Measurements from ENCODE around the gene WNT16.

Gene WNT16

GRCh38 chr7:121331048-121331447 lies 2.2 kb downstream of the WNT16 start:
- no peak for ATAC-seq (ENCODE audit: insufficient read depth, low read depth)
- Histone ChIP-seq H3K4me1 (ENCODE audit: insufficient read depth, low read length) (no peaks in the 10 kb centered on the region), H3K79me2 (ENCODE audit: insufficient read depth, low read length) (no peaks in the 10 kb centered on the region), H3K4me3 (ENCODE audit: low read depth in 1 of 2, low read length in 2 of 2) (no peak overlapping the region), H3K27me3 (ENCODE audit: insufficient read depth, low read length, poor library complexity) (no peaks in the 10 kb centered on the region), H3K9ac (ENCODE audit: low read depth, low read length) (no peak overlapping the region), H3K27ac (ENCODE audit: low read length) (no peak overlapping the region), H4K20me1 (ENCODE audit: insufficient read depth, low read length) (no peaks in the 10 kb centered on the region), H3K36me3 (ENCODE audit: insufficient read depth, low read length) (no peaks in the 10 kb centered on the region), H2AFZ (ENCODE audit: low read depth, low read length) (no peak overlapping the region), H3K4me2 (ENCODE audit: insufficient read depth, low read length) (no peak overlapping the region), H3K9me3 (ENCODE audit: insufficient read depth, low read length, severe bottlenecking) (no peaks in the 10 kb centered on the region)
- DNase-seq = no peak
- no peak for TF ChIP-seq CTCF (IDR thresholded peaks at IDR 0.05; ENCODE audit: borderline replicate concordance, extremely low read depth, low read length, poor library complexity, severe bottlenecking)
- TF ChIP-seq EZH2 (IDR thresholded peaks at IDR 0.05; ENCODE audit: borderline replicate concordance, low read depth, low read length, severe bottlenecking) = no peak

- H3K27ac ChIP-seq (ENCODE audit: low read length) = no peak overlapping the region
- no peaks in the 10 kb centered on the region for H4K20me1 ChIP-seq (ENCODE audit: insufficient read depth, low read length)
- no peak overlapping the region for H3K9ac ChIP-seq (ENCODE audit: low read depth, low read length)
- no peaks in the 10 kb centered on the region for H3K9me3 ChIP-seq (ENCODE audit: insufficient read depth, low read length, severe bottlenecking)
- DNase-seq (no peak), ATAC-seq (ENCODE audit: insufficient read depth, low read depth) (no peak)
- no peak overlapping the region for H3K4me2 ChIP-seq (ENCODE audit: insufficient read depth, low read length)
- no peaks in the 10 kb centered on the region for H3K79me2 ChIP-seq (ENCODE audit: insufficient read depth, low read length)
- H2AFZ ChIP-seq (ENCODE audit: low read depth, low read length) = no peak overlapping the region
- H3K4me1 ChIP-seq (ENCODE audit: insufficient read depth, low read length) = no peaks in the 10 kb centered on the region
- no peaks in the 10 kb centered on the region for H3K27me3 ChIP-seq (ENCODE audit: insufficient read depth, low read length, poor library complexity)
- H3K4me3 ChIP-seq (ENCODE audit: low read depth in 1 of 2, low read length in 2 of 2) = no peak overlapping the region
- H3K36me3 ChIP-seq (ENCODE audit: insufficient read depth, low read length) = no peaks in the 10 kb centered on the region
- TF ChIP-seq CTCF (IDR thresholded peaks at IDR 0.05; ENCODE audit: borderline replicate concordance, extremely low read depth, low read length, poor library complexity, severe bottlenecking) (no peak), EZH2 (IDR thresholded peaks at IDR 0.05; ENCODE audit: borderline replicate concordance, low read depth, low read length, severe bottlenecking) (no peak)
Observed at GRCh38 chr7:121331574-121331973, 2.8 kb downstream of the WNT16 start.

GRCh38 chr7:121334376-121334775 lies 5.6 kb downstream of the WNT16 start:
- Histone ChIP-seq H2AFZ (ENCODE audit: low read depth, low read length) (no peak overlapping the region), H3K27me3 (ENCODE audit: insufficient read depth, low read length, poor library complexity) (no peaks in the 10 kb centered on the region), H3K9ac (ENCODE audit: low read depth, low read length) (no peak overlapping the region), H3K4me1 (ENCODE audit: insufficient read depth, low read length) (no peaks in the 10 kb centered on the region), H3K79me2 (ENCODE audit: insufficient read depth, low read length) (no peaks in the 10 kb centered on the region), H3K4me3 (ENCODE audit: low read depth in 1 of 2, low read length in 2 of 2) (no peak overlapping the region), H3K27ac (ENCODE audit: low read length) (no peak overlapping the region), H4K20me1 (ENCODE audit: insufficient read depth, low read length) (no peaks in the 10 kb centered on the region), H3K36me3 (ENCODE audit: insufficient read depth, low read length) (no peaks in the 10 kb centered on the region), H3K4me2 (ENCODE audit: insufficient read depth, low read length) (no peak overlapping the region), H3K9me3 (ENCODE audit: insufficient read depth, low read length, severe bottlenecking) (no peaks in the 10 kb centered on the region)
- ATAC-seq (ENCODE audit: insufficient read depth, low read depth) = no peak
- no peak for TF ChIP-seq CTCF (IDR thresholded peaks at IDR 0.05; ENCODE audit: borderline replicate concordance, extremely low read depth, low read length, poor library complexity, severe bottlenecking)
- TF ChIP-seq EZH2 (IDR thresholded peaks at IDR 0.05; ENCODE audit: borderline replicate concordance, low read depth, low read length, severe bottlenecking) = no peak
- no peak for DNase-seq

All from DND-41 (cell line).